NCI-H2081 treated with DMSO at 0.1 percent for 48 hours (cell line): ENCODE results near the gene PPIP5K1.
A peak's percentile ranks its signal among the peaks of the same experiment; 100 is the strongest.

Experiments used
- DNase-seq: peaks from one replicate; lab custom pipeline; 2025; lab: John Stamatoyannopoulos, UW

Gene PPIP5K1

GRCh38 chr15:43517354-43518196 lies 72.4 kb downstream of the PPIP5K1 start, which contains the start of gene MAP1A:
Gene MAP1A, plus strand, starts transcription at chr15:43517608. Its CDS starts 3,866 bp downstream, at chr15:43521474.
- no peak for DNase-seq

- DNase-seq: no peak
Measured at GRCh38 chr15:43516801-43517353, 73.1 kb downstream of the PPIP5K1 start.

- no peak for DNase-seq
Measured at GRCh38 chr15:43516185-43516584, 73.8 kb downstream of the PPIP5K1 start.

- no peak for DNase-seq
Measured at GRCh38 chr15:43515741-43516140, 74.3 kb downstream of the PPIP5K1 start.

GRCh38 chr15:43514241-43515057 lies 75.6 kb downstream of the PPIP5K1 start:
- no peak for DNase-seq

- DNase-seq: no peak
Measured at GRCh38 chr15:43513550-43513949, 76.5 kb downstream of the PPIP5K1 start.

GRCh38 chr15:43511012-43511885 lies 78.8 kb downstream of the PPIP5K1 start:
- no peak for DNase-seq

GRCh38 chr15:43510200-43511011 lies 79.6 kb downstream of the PPIP5K1 start:
- DNase-seq: peak; percentile 90

- no peak for DNase-seq
Measured at GRCh38 chr15:43509660-43510199, 80.3 kb downstream of the PPIP5K1 start.

GRCh38 chr15:43508991-43509659 lies 80.9 kb downstream of the PPIP5K1 start:
- DNase-seq: no peak

- DNase-seq: no peak
Measured at GRCh38 chr15:43508421-43508820, 81.6 kb downstream of the PPIP5K1 start.

- no peak for DNase-seq
Measured at GRCh38 chr15:43505738-43506137, 84.3 kb downstream of the PPIP5K1 start.

- no peak for DNase-seq
Measured at GRCh38 chr15:43499635-43500034, 90.4 kb downstream of the PPIP5K1 start.

GRCh38 chr15:43498990-43499389 lies 91.0 kb downstream of the PPIP5K1 start:
- DNase-seq: no peak

- DNase-seq: no peak
Measured at GRCh38 chr15:43493703-43494472, 96.1 kb downstream of the PPIP5K1 start.

GRCh38 chr15:43492673-43493601 lies 97.1 kb downstream of the PPIP5K1 start, which contains the start of gene TP53BP1:
Gene TP53BP1, minus strand, starts transcription at chr15:43493156. Its CDS starts 113 bp downstream, at chr15:43493043.
- peak; percentile 67 for DNase-seq

- no peak for DNase-seq
Measured at GRCh38 chr15:43492266-43492665, 97.7 kb downstream of the PPIP5K1 start.

- no peak for DNase-seq
Measured at GRCh38 chr15:43489191-43489590, 100.8 kb downstream of the PPIP5K1 start.
